IMR-90 (cell line): ENCODE data around the gene FGR. TPM values are rescaled to one million over a fixed set of nuclear protein-coding genes. Genes with fewer than 3 reads are reported as not detected.

Experiments used
- ATAC-seq: fragments of 200-7000 bp; cut with Tn5 transposase; 2 replicates; pipeline ENCODE4 v1.9.1; 2020; ENCODE audit warnings: low read depth, mild to moderate bottlenecking, moderate library complexity
- BruUV-seq: library from RNA; stranded (reverse); fragments of 400-500 nt; replicated peaks from 2 replicates; lab custom pipeline; 2021; lab: Mats Ljungman, UMichigan
- CTCF ChIA-PET: fragments of 300-600 bp; formaldehyde crosslinking; extraction: SDS; loops from one replicate; lab custom pipeline; 2021; ENCODE audit warnings: antibody characterized with exemption; lab: Yijun Ruan, JAX
- POLR2A ChIA-PET: fragments of 300-600 bp; sonication (Branson Sonifier 250); formaldehyde crosslinking; loops from one replicate; lab custom pipeline; 2022; ENCODE audit warnings: antibody characterized with exemption; ENCODE audit not compliant: unreplicated experiment; lab: Charles Lee
- DNase-seq: peaks from one replicate; pipeline ENCODE4 v3.0.0; 2013
- H2AFZ ChIP-seq: replicated peaks from 2 replicates; pipeline ENCODE3; 2013; ENCODE audit warnings: low read length, mild to moderate bottlenecking; ENCODE audit not compliant: poor library complexity
- H2AK5ac ChIP-seq: 2 replicates; pipeline ENCODE4 v1.6.1; 2013; ENCODE audit warnings: low read depth, low read length, inconsistent platforms
- H2AK9ac ChIP-seq: replicated peaks from 2 replicates; pipeline ENCODE3; 2013; ENCODE audit warnings: mild to moderate bottlenecking, low read depth, low read length, moderate library complexity; ENCODE audit not compliant: poor library complexity
- H2BK120ac ChIP-seq: 2 replicates; pipeline ENCODE4 v1.6.1; 2013; ENCODE audit warnings: low read depth, low read length, inconsistent platforms
- H2BK15ac ChIP-seq: 3 replicates; pipeline ENCODE4 v1.6.1; 2013; ENCODE audit warnings: low read depth, low read length, inconsistent platforms
- H2BK20ac ChIP-seq: 2 replicates; pipeline ENCODE4 v1.6.1; 2013; ENCODE audit warnings: low read depth, mild to moderate bottlenecking, inconsistent platforms, low read length, moderate library complexity
- H2BK5ac ChIP-seq: 2 replicates; pipeline ENCODE4 v1.6.1; 2013; ENCODE audit warnings: mild to moderate bottlenecking, low read depth, low read length, inconsistent platforms; ENCODE audit not compliant: poor library complexity, severe bottlenecking
- H3K14ac ChIP-seq: replicated peaks from 2 replicates; pipeline ENCODE4 v1.6.1; 2013; ENCODE audit warnings: low read depth, low read length, inconsistent platforms
- H3K18ac ChIP-seq: 2 replicates; pipeline ENCODE4 v1.6.1; 2013; ENCODE audit warnings: low read depth, low read length, control low read depth
- H3K23ac ChIP-seq: 2 replicates; pipeline ENCODE4 v1.6.1; 2013; ENCODE audit warnings: low read depth, low read length, inconsistent platforms
- H3K27ac ChIP-seq: 2 replicates; pipeline ENCODE4 v1.5.1; 2013; ENCODE audit warnings: mild to moderate bottlenecking, control low read depth, low read length; ENCODE audit not compliant: insufficient read depth
- H3K27me3 ChIP-seq: 2 replicates; pipeline ENCODE4 v1.6.1; 2013; ENCODE audit warnings: low read length; ENCODE audit not compliant: control insufficient read depth, insufficient read depth
- H3K36me3 ChIP-seq: 2 replicates; pipeline ENCODE4 v1.6.1; 2013; ENCODE audit warnings: low read length, mixed read lengths; ENCODE audit not compliant: control insufficient read depth, insufficient read depth
- H3K4ac ChIP-seq: 2 replicates; pipeline ENCODE4 v1.6.1; 2013; ENCODE audit warnings: low read depth, low read length, inconsistent platforms
- H3K4me1 ChIP-seq: 2 replicates; pipeline ENCODE4 v1.6.1; 2013; ENCODE audit warnings: low read length, mixed read lengths; ENCODE audit not compliant: control insufficient read depth, insufficient read depth
- H3K4me2 ChIP-seq: 2 replicates; pipeline ENCODE4 v1.6.1; 2013; ENCODE audit warnings: low read depth, mild to moderate bottlenecking, control low read depth, low read length, moderate library complexity
- H3K4me3 ChIP-seq: 2 replicates; pipeline ENCODE4 v1.5.1; 2013; ENCODE audit warnings: low read depth, mild to moderate bottlenecking, control low read depth, low read length, moderate library complexity; ENCODE audit not compliant: insufficient read depth
- H3K56ac ChIP-seq: 2 replicates; pipeline ENCODE4 v1.6.1; 2013; ENCODE audit warnings: low read length, inconsistent platforms; ENCODE audit not compliant: insufficient read depth; ENCODE audit errors: extremely low read depth
- H3K79me1 ChIP-seq, 2 experiments: 2 replicates each; pipeline ENCODE4 v1.6.1; 2013; ENCODE audit warnings: low read length in 2 of 2, inconsistent platforms in 1 of 2, low read depth in 1 of 2
- H3K9ac ChIP-seq: 2 replicates; pipeline ENCODE4 v1.6.1; 2013; ENCODE audit warnings: low read depth, low read length, control low read depth
- H3K9me1 ChIP-seq: 2 replicates; pipeline ENCODE4 v1.6.1; 2013; ENCODE audit warnings: low read length, inconsistent platforms; ENCODE audit not compliant: insufficient read depth
- H3K9me3 ChIP-seq: 2 replicates; pipeline ENCODE4 v1.6.1; 2013; ENCODE audit warnings: low read length; ENCODE audit not compliant: control insufficient read depth, insufficient read depth
- H4K20me1 ChIP-seq: 2 replicates; pipeline ENCODE4 v1.6.1; 2013; ENCODE audit warnings: low read length, inconsistent platforms; ENCODE audit not compliant: insufficient read depth
- H4K5ac ChIP-seq: 2 replicates; pipeline ENCODE4 v1.6.1; 2013; ENCODE audit warnings: mild to moderate bottlenecking, low read depth, low read length, control low read depth
- H4K8ac ChIP-seq, 2 experiments: 2 replicates each; pipeline ENCODE4 v1.6.1; 2013; ENCODE audit warnings: low read depth in 2 of 2, low read length in 2 of 2, control low read depth in 1 of 2, inconsistent platforms in 1 of 2
- H4K91ac ChIP-seq: 2 replicates; pipeline ENCODE4 v1.6.1; 2013; ENCODE audit warnings: low read depth, low read length, inconsistent platforms; ENCODE audit not compliant: insufficient read depth
- BHLHE40 ChIP-seq: fragments of 150-350 bp; IDR thresholded peaks from 2 replicates; pipeline ENCODE4 v1.6.1; 2016; ENCODE audit warnings: mild to moderate bottlenecking, low read depth, low read length
- CEBPB ChIP-seq: IDR thresholded peaks from 2 replicates; pipeline ENCODE4 v1.6.1; 2012; ENCODE audit warnings: low read depth, low read length, improper control_type of control experiment
- CHD1 ChIP-seq: IDR thresholded peaks from 2 replicates; pipeline ENCODE4 v1.6.1; 2012; ENCODE audit warnings: low read depth, low read length, improper control_type of control experiment
- FOS ChIP-seq: fragments of 150-350 bp; IDR thresholded peaks from 2 replicates; pipeline ENCODE4 v1.6.1; 2016; ENCODE audit warnings: low read depth, low read length
- MAFK ChIP-seq: IDR thresholded peaks from 2 replicates; pipeline ENCODE4 v1.6.1; 2012; ENCODE audit warnings: low read depth, low read length, improper control_type of control experiment
- MAZ ChIP-seq: IDR thresholded peaks from 2 replicates; pipeline ENCODE4 v1.6.1; 2012; ENCODE audit warnings: low read depth, mild to moderate bottlenecking, low read length, improper control_type of control experiment, moderate library complexity, borderline replicate concordance
- MXI1 ChIP-seq: IDR thresholded peaks from 2 replicates; pipeline ENCODE4 v1.6.1; 2012; ENCODE audit warnings: low read depth, mild to moderate bottlenecking, low read length, moderate library complexity, borderline replicate concordance
- NFE2L2 ChIP-seq: fragments of 150-350 bp; IDR thresholded peaks from 2 replicates; pipeline ENCODE4 v1.6.1; 2016; ENCODE audit warnings: low read depth, mild to moderate bottlenecking, low read length
- POLR2A ChIP-seq: IDR thresholded peaks from 2 replicates; pipeline ENCODE4 v1.6.1; 2012; ENCODE audit warnings: mild to moderate bottlenecking, low read depth, low read length
- RAD21 ChIP-seq: IDR thresholded peaks from 2 replicates; pipeline ENCODE4 v1.6.1; 2012; ENCODE audit warnings: low read length, improper control_type of control experiment
- RCOR1 ChIP-seq: IDR thresholded peaks from 2 replicates; pipeline ENCODE4 v1.6.1; 2012; ENCODE audit warnings: mild to moderate bottlenecking, low read length, improper control_type of control experiment; ENCODE audit not compliant: insufficient replicate concordance
- RFX5 ChIP-seq: IDR thresholded peaks from 2 replicates; pipeline ENCODE4 v1.8.0; 2012; ENCODE audit warnings: low read depth, mild to moderate bottlenecking, low read length, moderate library complexity
- SMC3 ChIP-seq: fragments of 150-350 bp; IDR thresholded peaks from 2 replicates; pipeline ENCODE4 v1.6.1; 2016; ENCODE audit warnings: low read depth, mild to moderate bottlenecking, antibody characterized with exemption, low read length, moderate library complexity
- WGBS, 2 experiments: methylation state at CpG; one replicate each; pipeline versions ENCODE4 v1.1.5 to v1.1.7; 2013; ENCODE audit warnings: missing lambda C conversion rate in 2 of 2; ENCODE audit not compliant: insufficient read length in 1 of 2; ENCODE audit errors: extremely low coverage in 2 of 2; 5-methylcytosine and 5-hydroxymethylcytosine counted together
- dilution Hi-C: fragments of 300-500 bp; cut with HindIII; formaldehyde crosslinking; loops from one replicate; pipeline ENCODE4 v1.14.3; 2018; ENCODE audit warnings: low sequenced_read_pairs; ENCODE audit not compliant: unreplicated experiment
- in situ Hi-C: fragments of 300-500 bp; cut with MboI; formaldehyde crosslinking; loops from 3 replicates; pipeline ENCODE4 v1.14.3; 2019; ENCODE audit warnings: low sequenced_read_pairs, inconsistent platforms, mixed read lengths
- intact Hi-C: fragments of 100-400 bp; cut with micrococcal nuclease; formaldehyde crosslinking; loops from 2 replicates; pipeline ENCODE4 v1.10.0; 2022
- polyA plus RNA-seq, 3 experiments: library from polyadenylated mRNA; depleted of rRNA; stranded (reverse); fragments of >200 nt; gene quantifications; 2 replicates each; pipeline ENCODE4 v1.2.3, GENCODE V29; 2012; ENCODE audit warnings: low replicate concordance in 1 of 3
- total RNA-seq: library from RNA; depleted of rRNA; stranded (reverse); fragments of >200 nt; gene quantifications from 2 replicates; pipeline ENCODE4 v1.2.3, GENCODE V29; 2012
- TF ChIP-seq, protein P1 (sequence below): fragments of 150-350 bp; IDR thresholded peaks from 2 replicates; pipeline ENCODE4 v1.6.1; 2016; ENCODE audit warnings: low read depth, mild to moderate bottlenecking, low read length, moderate library complexity, borderline replicate concordance
- TF ChIP-seq, protein P2 (sequence below): conservative IDR thresholded peaks from 2 replicates; pipeline ENCODE4 v1.5.1; 2012; ENCODE audit warnings: mild to moderate bottlenecking, low read depth, low read length, improper control_type of control experiment
- TF ChIP-seq, protein P3 (sequence below): fragments of 150-350 bp; IDR thresholded peaks from 2 replicates; pipeline ENCODE4 v1.6.1; 2017; ENCODE audit warnings: mild to moderate bottlenecking, antibody characterized with exemption, low read length, low read depth

Gene FGR
- total and polyA plus RNA-seq, 2 of the 4 experiments (the other 2 are of a cell fraction) = not detected

DNA sequence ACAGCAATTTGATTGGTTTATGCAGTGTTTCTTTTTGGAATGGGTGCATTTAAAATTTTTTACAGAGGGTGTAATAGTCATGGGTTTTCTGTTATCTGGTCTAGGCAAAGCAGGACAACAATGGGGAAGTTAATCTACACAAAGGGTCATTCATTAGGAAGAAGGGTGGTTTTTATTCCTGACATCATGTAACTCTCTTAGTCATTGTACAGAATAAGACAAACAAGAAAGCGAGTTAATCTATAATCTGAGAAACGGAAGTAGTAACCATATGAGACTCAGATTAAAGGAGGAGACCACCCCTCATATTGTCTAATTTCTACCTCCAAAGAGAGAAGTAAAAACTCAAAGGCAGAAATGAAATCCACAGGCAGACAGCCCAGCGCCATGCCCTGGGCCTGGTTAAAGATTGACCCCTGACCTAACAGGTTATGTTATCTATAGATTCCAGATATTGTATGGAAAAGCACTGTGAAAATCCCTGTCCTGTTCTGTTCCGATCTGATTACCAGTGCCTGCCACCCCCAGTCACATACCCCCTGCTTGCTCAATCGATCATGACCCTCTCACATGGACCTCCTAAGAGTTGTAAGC lies 47.5 kb upstream of the FGR start:
- BruUV-seq = no TSS peak

More for the DNA sequence above, 47.5 kb upstream of the FGR start:
- no CpG with 5 or more reads among the region's 5 CpGs for WGBS, 2 experiments
- no peak overlapping the region for H3K4me3 ChIP-seq
- no peaks in the 10 kb centered on the region for H3K79me1 ChIP-seq
- H4K5ac ChIP-seq = no peak overlapping the region
- DNase-seq (no peak), ATAC-seq (no peak)
- H3K27me3 ChIP-seq = peaks cover 27% of the 10 kb centered on the region
- no peak overlapping the region for H2AK5ac ChIP-seq
- H3K4ac ChIP-seq = no peak overlapping the region
- no peak overlapping the region for H3K9ac ChIP-seq
- no peak overlapping the region for H4K91ac ChIP-seq
- intact Hi-C loops (no loop called here), dilution Hi-C loops (no loop called here), in situ Hi-C loops (no loop called here)
- no peaks in the 10 kb centered on the region for H3K4me1 ChIP-seq
- H2AFZ ChIP-seq = no peak overlapping the region
- H3K18ac ChIP-seq = no peak overlapping the region
- TF ChIP-seq CEBPB (no peak), MXI1 (no peak), RCOR1 (no peak), RAD21 (no peak), SMC3 (no peak), CHD1 (no peak), FOS (no peak), MAZ (no peak), NFE2L2 (no peak), BHLHE40 (no peak), POLR2A (no peak), MAFK (no peak), RFX5 (no peak)
- TF ChIP-seq, protein P1, sequence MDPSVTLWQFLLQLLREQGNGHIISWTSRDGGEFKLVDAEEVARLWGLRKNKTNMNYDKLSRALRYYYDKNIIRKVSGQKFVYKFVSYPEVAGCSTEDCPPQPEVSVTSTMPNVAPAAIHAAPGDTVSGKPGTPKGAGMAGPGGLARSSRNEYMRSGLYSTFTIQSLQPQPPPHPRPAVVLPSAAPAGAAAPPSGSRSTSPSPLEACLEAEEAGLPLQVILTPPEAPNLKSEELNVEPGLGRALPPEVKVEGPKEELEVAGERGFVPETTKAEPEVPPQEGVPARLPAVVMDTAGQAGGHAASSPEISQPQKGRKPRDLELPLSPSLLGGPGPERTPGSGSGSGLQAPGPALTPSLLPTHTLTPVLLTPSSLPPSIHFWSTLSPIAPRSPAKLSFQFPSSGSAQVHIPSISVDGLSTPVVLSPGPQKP = no peak
- TF ChIP-seq, protein P2, sequence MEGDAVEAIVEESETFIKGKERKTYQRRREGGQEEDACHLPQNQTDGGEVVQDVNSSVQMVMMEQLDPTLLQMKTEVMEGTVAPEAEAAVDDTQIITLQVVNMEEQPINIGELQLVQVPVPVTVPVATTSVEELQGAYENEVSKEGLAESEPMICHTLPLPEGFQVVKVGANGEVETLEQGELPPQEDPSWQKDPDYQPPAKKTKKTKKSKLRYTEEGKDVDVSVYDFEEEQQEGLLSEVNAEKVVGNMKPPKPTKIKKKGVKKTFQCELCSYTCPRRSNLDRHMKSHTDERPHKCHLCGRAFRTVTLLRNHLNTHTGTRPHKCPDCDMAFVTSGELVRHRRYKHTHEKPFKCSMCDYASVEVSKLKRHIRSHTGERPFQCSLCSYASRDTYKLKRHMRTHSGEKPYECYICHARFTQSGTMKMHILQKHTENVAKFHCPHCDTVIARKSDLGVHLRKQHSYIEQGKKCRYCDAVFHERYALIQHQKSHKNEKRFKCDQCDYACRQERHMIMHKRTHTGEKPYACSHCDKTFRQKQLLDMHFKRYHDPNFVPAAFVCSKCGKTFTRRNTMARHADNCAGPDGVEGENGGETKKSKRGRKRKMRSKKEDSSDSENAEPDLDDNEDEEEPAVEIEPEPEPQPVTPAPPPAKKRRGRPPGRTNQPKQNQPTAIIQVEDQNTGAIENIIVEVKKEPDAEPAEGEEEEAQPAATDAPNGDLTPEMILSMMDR = no peak
- TF ChIP-seq, protein P3, sequence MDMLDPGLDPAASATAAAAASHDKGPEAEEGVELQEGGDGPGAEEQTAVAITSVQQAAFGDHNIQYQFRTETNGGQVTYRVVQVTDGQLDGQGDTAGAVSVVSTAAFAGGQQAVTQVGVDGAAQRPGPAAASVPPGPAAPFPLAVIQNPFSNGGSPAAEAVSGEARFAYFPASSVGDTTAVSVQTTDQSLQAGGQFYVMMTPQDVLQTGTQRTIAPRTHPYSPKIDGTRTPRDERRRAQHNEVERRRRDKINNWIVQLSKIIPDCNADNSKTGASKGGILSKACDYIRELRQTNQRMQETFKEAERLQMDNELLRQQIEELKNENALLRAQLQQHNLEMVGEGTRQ = no peak
- H2BK5ac ChIP-seq = no peak overlapping the region
- no peak overlapping the region for H3K23ac ChIP-seq
- no peak overlapping the region for H3K56ac ChIP-seq
- no peak overlapping the region for H2BK20ac ChIP-seq
- no peak overlapping the region for H3K4me2 ChIP-seq
- H3K9me1 ChIP-seq = no peaks in the 10 kb centered on the region; the same call in 1 of the 2 replicates
- ChIA-PET POLR2A (no interaction called here), CTCF (no interaction called here)
- no peak overlapping the region for H4K8ac ChIP-seq
- no peak overlapping the region for H3K14ac ChIP-seq
- H2BK120ac ChIP-seq = no peak overlapping the region
- no peak overlapping the region for H2BK15ac ChIP-seq
- no peaks in the 10 kb centered on the region for H3K36me3 ChIP-seq
- H3K9me3 ChIP-seq = peaks cover 10% of the 10 kb centered on the region
- no peak overlapping the region for H2AK9ac ChIP-seq
- no peak overlapping the region for H3K27ac ChIP-seq
- no peaks in the 10 kb centered on the region for H4K20me1 ChIP-seq
